Stimulated activated naive B cell treated with anti-CD40 and anti-IgM and Interleukin-4, amounts not matched to agents 10 μg/mL and 1 μg/mL and 100 μg/mL, for 72 hours (primary cell): Measurements from ENCODE around the gene FSD1L.
"Not testable (repeated sequence)": the region's sequence is repeated elsewhere in the genome, so short reads cannot be mapped to it uniquely, and the experiment has no call there.

Source experiments
- ATAC-seq, 2 donors: fragments of 150-1000 bp; cut with Tn5 transposase; replicated peaks; 2 replicates each; pipeline ENCODE4 v1.10.0; 2021; ENCODE audit warnings: moderate library complexity in 1 of 2
- DNase-seq: peaks from one replicate; pipeline ENCODE4 v3.0.0; 2021
- H3K27ac Mint-ChIP-seq: one replicate; pipeline ENCODE4 v1.8.0; 2022; ENCODE audit warnings: mild to moderate bottlenecking, mixed read lengths
- H3K27me3 Mint-ChIP-seq, 2 donors: one replicate each; pipeline ENCODE4 v1.8.0; 2022; ENCODE audit warnings: mixed read lengths in 2 of 2
- H3K36me3 Mint-ChIP-seq, 2 donors: one replicate each; pipeline ENCODE4 v1.8.0; 2022; ENCODE audit warnings: mixed read lengths in 2 of 2, mild to moderate bottlenecking in 1 of 2
- H3K4me1 Mint-ChIP-seq, 2 donors: one replicate each; pipeline ENCODE4 v1.8.0; 2022; ENCODE audit warnings: mixed read lengths in 2 of 2, mild to moderate bottlenecking in 1 of 2
- H3K4me3 Mint-ChIP-seq, 2 donors: one replicate each; pipeline ENCODE4 v1.8.0; 2022; ENCODE audit warnings: mild to moderate bottlenecking in 2 of 2, mixed read lengths in 2 of 2, moderate library complexity in 1 of 2
- H3K9me3 Mint-ChIP-seq, 2 donors: one replicate each; pipeline ENCODE4 v1.8.0; 2022; ENCODE audit warnings: mixed read lengths in 2 of 2, mild to moderate bottlenecking in 1 of 2

Gene FSD1L

DNA sequence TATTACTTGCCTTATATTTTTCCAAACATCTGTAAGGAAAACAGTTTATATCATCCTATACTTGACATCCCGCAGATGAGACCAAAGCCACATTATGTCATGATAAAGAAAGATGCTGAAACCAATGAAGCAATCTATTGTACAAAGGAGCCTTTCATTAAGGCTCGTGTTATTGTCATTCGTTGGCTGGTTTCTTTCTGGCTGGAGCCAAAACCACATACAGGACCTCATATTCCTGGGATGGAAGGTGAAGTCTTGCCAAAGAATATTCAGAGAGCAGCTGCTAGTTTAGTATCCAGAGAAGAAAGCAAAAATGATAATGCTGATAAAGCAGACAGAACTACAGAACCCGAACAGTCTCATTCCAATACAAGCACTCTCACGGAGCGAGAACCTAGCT lies 73.2 kb downstream of the FSD1L start:
- not testable (repeated sequence) for H3K4me1 Mint-ChIP-seq, H3K27ac Mint-ChIP-seq, ATAC-seq, H3K9me3 Mint-ChIP-seq, H3K4me3 Mint-ChIP-seq, H3K27me3 Mint-ChIP-seq, DNase-seq
- H3K36me3 Mint-ChIP-seq: peaks cover 9 to 18% of the 10 kb centered on the region in 2 donors

DNA sequence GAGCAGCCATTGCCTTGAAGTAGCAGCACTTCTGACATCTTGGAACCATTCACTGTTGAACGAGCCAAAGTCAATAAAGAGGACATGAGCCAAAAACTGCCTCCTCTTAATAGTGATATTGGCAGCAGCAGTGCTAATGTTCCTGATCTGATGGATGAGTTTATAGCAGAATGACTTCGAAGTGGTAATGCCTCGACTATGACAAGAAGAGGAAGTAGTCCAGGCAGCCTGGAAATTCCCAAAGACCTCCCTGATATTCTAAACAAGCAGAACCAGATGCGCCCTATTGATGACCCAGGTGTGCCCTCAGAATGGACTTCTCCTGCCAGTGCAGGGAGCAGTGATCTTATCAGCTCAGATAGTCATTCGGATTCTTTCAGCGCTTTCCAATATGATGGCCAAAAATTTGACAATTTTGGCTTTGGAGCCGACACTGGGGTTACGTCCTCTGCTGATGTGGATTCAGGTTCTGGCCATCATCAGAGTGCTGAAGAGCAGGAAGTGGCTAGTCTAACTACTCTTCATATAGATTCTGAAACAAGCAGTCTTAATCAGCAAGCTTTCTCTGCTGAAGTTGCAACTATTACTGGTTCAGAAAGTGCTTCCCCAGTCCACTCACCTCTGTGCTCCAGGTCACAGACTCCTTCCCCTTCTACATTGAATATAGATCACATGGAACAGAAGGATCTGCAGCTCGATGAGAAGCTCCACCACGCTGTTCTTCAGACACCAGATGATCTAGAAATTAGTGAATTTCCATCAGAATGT lies 75.0 kb downstream of the FSD1L start:
- not testable (repeated sequence) for H3K4me1 Mint-ChIP-seq, DNase-seq, H3K27me3 Mint-ChIP-seq, H3K4me3 Mint-ChIP-seq, H3K9me3 Mint-ChIP-seq, H3K27ac Mint-ChIP-seq
- peaks cover 4 to 11% of the 10 kb centered on the region in 2 donors for H3K36me3 Mint-ChIP-seq
- peak; percentile 58 to 74 for ATAC-seq

DNA sequence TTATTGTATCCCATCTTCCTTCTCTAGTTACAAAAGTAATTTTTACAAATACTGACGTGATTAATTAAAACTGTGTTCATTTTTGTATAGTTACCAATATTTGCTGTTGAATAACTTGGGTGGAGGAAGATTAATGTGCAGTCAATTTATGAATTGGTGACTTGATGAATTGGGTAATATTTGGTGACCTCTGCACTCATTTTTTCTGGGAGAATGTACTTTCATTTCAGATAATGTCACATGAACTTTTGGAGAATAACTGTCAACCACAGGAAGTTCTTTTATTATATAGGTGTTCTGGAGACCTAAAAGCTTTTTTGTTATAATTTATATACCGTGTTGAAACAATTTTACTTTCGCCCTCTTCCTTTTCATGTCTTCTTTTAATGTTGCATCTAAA lies 83.7 kb downstream of the FSD1L start:
- Mint-ChIP-seq H3K27ac (no peak overlapping the region), H3K4me1 (peaks cover 20 to 29% of the 10 kb centered on the region in 2 donors), H3K4me3 (no peak overlapping the region)

DNA sequence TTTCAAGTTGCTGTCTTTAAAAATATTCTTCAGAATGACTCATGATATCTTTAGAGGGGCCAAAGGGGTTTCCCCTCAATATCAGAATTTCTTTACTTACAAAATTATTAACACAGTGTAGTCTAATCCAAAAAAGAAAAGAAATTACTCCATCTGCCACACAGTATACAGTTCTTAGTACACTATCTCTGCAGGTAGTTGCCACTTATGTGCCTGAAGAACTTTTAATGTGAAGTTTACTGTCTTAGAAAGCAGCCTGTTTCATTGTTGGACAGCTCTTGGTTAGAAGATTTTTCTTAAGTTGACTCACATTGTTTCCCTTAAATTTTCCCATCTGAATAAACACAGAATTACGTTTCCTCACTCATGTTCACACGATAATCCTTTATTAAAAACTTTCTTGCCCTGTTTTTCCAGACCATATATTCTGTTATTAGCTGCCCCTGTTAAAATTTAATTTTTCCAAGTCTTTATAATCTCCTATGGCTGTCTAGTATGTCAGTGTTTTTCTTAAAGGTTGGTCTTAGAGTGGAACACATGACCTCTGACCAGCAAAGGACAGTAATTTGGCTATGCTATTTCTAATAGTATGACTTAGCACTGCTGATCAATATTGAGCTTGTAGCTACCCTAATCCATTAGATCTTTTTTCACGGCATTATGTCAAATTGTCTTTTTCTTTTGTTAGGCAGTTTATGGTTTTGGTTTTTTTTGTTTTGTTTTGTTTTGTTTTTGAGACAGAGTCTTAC lies 88.3 kb downstream of the FSD1L start:
- H3K4me1 Mint-ChIP-seq: peaks cover 21 to 28% of the 10 kb centered on the region in 2 donors

More for the DNA sequence above, 83.7 kb downstream of the FSD1L start:
- Mint-ChIP-seq H3K27me3 (no peaks in the 10 kb centered on the region), H3K9me3 (peaks cover 11 to 12% of the 10 kb centered on the region in 2 donors), H3K36me3 (peaks cover 18 to 23% of the 10 kb centered on the region in 2 donors)
- no peak for ATAC-seq
- no peak for DNase-seq

DNA sequence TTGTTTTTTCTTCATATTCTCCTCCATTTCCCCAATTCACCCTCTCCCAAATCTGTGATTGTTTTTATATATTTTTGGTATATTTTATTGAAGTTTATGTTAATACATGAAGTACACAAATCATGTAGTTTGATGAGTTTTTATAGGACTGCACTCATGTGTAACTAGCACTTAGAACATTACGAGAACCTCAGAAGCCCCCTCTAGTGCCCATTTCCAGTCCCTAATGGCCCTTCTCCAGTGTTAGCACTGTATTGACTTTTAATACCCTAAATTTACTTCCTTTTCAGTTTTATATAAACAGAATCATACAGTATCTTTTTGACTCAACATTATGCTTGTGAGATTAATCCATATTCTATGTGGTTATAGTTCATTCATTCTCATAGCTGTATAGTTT lies 91.6 kb downstream of the FSD1L start:
- H3K4me3 Mint-ChIP-seq: no peak overlapping the region
- H3K9me3 Mint-ChIP-seq: peaks cover 0 to 4% of the 10 kb centered on the region in 2 donors
- DNase-seq (no peak), ATAC-seq (no peak)
- peaks cover 3 to 13% of the 10 kb centered on the region in 2 donors for H3K36me3 Mint-ChIP-seq
- no peak overlapping the region for H3K27ac Mint-ChIP-seq
- H3K4me1 Mint-ChIP-seq: peaks cover 20 to 32% of the 10 kb centered on the region in 2 donors
- no peaks in the 10 kb centered on the region for H3K27me3 Mint-ChIP-seq

More for the DNA sequence above, 88.3 kb downstream of the FSD1L start:
- peak; percentile 57 to 88 for ATAC-seq
- no peak overlapping the region for H3K27ac Mint-ChIP-seq
- H3K27me3 Mint-ChIP-seq: no peaks in the 10 kb centered on the region
- DNase-seq: no peak
- no peak overlapping the region for H3K4me3 Mint-ChIP-seq
- peaks cover 0 to 4% of the 10 kb centered on the region in 2 donors for H3K9me3 Mint-ChIP-seq
- peaks cover 6 to 13% of the 10 kb centered on the region in 2 donors for H3K36me3 Mint-ChIP-seq

DNA sequence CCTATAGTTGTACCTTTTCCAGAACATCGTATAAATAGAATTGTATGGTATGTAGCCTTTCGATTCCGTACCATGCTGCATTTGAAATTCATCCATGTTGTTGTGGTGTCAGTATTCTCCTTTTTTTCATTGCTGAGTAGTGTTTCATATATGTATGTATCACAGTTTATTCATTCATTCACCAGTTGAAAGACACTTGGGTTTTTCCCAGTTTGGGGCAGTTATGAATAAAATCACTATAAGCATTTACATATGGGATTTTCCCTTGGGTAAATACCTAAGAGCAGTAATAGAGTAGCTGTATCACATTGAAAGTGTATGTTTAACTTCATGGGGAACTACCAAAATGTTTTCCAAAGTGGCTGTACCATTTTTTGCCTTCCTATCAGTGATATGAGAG lies 94.0 kb downstream of the FSD1L start:
- H3K4me1 Mint-ChIP-seq: peaks cover 7 to 12% of the 10 kb centered on the region in 2 donors
- H3K4me3 Mint-ChIP-seq: no peak overlapping the region
- peaks cover 0 to 4% of the 10 kb centered on the region in 2 donors for H3K9me3 Mint-ChIP-seq
- no peak overlapping the region for H3K27ac Mint-ChIP-seq
- H3K27me3 Mint-ChIP-seq: no peaks in the 10 kb centered on the region
- ATAC-seq (peak; percentile 100), DNase-seq (no peak)
- H3K36me3 Mint-ChIP-seq: peaks cover 5 to 8% of the 10 kb centered on the region in 2 donors

DNA sequence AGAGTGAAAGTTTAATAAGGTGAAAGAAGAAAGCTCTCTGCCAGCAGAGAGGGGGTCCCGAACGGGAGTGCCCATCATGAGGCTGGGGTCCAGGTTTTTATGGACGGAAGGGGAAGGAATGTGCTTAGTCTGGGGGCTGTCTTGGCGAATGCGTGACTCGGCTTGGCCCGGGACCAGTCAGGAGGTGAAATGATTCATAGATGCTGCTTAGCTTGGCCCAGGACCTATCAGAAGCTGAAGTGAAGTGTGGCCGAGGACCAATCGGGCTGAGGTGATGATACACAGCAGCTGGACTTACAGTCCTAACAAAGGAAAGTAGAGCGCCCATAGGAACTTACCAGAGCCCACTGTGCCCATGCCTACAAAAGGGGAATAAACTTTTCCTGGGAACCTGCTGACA lies 106.2 kb downstream of the FSD1L start:
- H3K36me3 Mint-ChIP-seq: peaks cover 0 to 3% of the 10 kb centered on the region in 2 donors
- no peak overlapping the region for H3K27ac Mint-ChIP-seq
- no peak overlapping the region for H3K4me3 Mint-ChIP-seq
- no peaks in the 10 kb centered on the region for H3K9me3 Mint-ChIP-seq
- no peak for DNase-seq
- no peak for ATAC-seq
- H3K4me1 Mint-ChIP-seq: peaks cover 7 to 8% of the 10 kb centered on the region in 2 donors
- H3K27me3 Mint-ChIP-seq: no peaks in the 10 kb centered on the region

DNA sequence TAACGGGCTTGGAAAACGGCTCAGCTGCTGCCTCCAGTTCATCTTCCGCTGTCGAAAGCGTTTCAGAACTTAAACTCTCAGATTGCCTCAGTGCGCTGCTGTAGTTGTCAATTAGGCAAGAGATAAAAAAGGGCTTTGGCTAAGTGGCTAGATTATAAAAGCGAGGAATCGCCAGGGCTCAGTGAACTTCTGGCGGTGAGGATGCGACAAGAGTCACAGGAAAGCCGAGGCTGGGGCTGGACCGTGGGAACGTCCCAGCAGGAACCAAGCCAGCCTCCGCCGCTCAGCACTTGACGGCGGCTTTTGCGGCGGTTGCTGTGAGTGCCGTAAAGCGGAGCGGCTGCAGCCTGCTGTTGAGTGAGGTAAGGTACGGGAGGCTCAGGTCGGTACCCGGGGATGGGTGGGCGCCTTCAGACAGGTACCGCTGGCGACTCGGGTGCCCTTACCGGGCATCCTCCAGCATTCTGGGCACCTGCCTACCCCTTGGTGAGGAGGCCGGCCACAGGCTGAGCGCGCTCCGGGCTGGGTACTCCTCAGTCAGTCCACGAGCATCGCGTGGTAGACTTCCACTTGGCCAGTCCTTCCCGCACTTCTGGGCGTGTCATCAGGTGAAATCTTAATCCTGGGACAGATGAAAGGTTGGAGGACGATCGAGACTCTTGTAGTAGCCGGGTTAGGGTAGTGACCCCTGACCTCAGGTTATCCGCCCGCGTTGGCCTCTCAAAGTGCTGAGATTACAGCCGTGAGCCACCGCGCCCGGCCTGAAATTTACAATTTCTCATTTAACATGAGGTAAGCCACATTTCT lies 110.2 kb downstream of the FSD1L start, which contains the start of gene FKTN:
FKTN (plus strand) TSS at position 328 of the 807 bp plus-strand sequence. CDS start 16,902 bp downstream, outside the sequence.
- no peaks in the 10 kb centered on the region for H3K27me3 Mint-ChIP-seq
- peak within 1 kb of the TSS; percentile 86 to 94 for H3K4me3 Mint-ChIP-seq
- peak; percentile 76 for DNase-seq
- H3K27ac Mint-ChIP-seq: peak within 1 kb of the TSS; percentile 86
- peaks cover 4 to 11% of the 10 kb centered on the region in 2 donors for H3K9me3 Mint-ChIP-seq
- H3K36me3 Mint-ChIP-seq: peaks cover 17 to 28% of the 10 kb centered on the region in 2 donors
- peak; percentile 97 for ATAC-seq
- H3K4me1 Mint-ChIP-seq: peaks cover 12 to 16% of the 10 kb centered on the region in 2 donors

DNA sequence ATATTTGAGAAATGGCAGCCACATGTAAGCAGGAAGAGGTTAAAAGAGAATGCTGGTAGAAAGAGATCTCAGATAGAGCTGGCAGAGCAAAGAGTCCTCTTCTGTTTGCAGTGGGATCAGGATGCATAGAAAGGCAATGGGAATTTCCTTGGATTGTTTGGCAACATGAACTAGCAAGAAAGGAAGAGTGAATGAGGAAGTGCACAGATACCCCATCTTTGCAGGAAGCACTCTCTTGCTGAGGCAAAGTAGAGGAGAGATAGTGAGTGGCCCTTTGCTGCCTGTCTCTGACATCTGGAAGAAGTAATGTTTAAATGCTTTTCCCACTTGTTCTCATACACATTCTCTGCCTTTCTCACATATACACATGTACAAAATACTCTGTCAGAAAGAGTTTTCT lies 124.6 kb downstream of the FSD1L start:
- Mint-ChIP-seq H3K27me3 (no peaks in the 10 kb centered on the region), H3K36me3 (peaks cover 28 to 43% of the 10 kb centered on the region in 2 donors), H3K4me3 (no peak overlapping the region), H3K9me3 (peaks cover 9 to 12% of the 10 kb centered on the region in 2 donors), H3K27ac (no peak overlapping the region), H3K4me1 (peaks cover 0 to 2% of the 10 kb centered on the region in 2 donors)
- ATAC-seq (no peak), DNase-seq (no peak)

DNA sequence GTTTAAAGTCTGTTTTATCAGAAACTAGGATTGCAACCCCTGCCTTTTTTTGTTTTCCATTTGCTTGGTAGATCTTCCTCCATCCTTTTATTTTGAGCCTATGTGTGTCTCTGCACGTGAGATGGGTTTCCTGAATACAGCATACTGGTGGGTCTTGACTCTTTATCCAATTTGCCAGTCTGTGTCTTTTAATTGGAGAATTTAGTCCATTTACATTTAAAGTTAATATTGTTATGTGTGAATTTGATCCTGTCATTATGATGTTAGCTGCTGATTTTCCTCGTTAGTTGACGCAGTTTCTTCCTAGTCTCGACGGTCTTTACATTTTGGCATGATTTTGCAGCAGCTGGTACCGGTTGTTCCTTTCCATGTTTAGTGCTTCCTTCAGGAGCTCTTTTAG lies 132.1 kb downstream of the FSD1L start:
- H3K36me3 Mint-ChIP-seq: peaks cover 19 to 32% of the 10 kb centered on the region in 2 donors
- not testable (repeated sequence) for ATAC-seq, H3K4me3 Mint-ChIP-seq, H3K27me3 Mint-ChIP-seq, H3K4me1 Mint-ChIP-seq, H3K27ac Mint-ChIP-seq, H3K9me3 Mint-ChIP-seq, DNase-seq

DNA sequence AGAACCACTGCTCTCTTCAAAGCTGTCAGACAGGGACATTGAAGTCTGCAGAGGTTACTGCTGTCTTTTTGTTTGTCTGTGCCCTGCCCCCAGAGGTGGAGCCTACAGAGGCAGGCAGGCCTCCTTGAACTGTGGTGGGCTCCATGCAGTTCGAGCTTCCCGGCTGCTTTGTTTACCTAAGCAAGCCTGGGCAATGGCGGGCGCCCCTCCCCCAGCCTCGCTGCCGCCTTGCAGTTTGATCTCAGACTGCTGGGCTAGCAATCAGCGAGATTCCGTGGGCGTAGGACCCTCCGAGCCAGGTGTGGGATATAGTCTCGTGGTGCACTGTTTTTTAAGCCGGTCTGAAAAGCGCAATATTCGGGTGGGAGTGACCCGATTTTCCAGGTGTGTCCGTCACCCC lies 133.7 kb downstream of the FSD1L start:
- DNase-seq, H3K4me1 Mint-ChIP-seq, H3K4me3 Mint-ChIP-seq, H3K27ac Mint-ChIP-seq, H3K27me3 Mint-ChIP-seq, ATAC-seq, H3K9me3 Mint-ChIP-seq: not testable (repeated sequence)
- peaks cover 14 to 24% of the 10 kb centered on the region in 2 donors for H3K36me3 Mint-ChIP-seq

DNA sequence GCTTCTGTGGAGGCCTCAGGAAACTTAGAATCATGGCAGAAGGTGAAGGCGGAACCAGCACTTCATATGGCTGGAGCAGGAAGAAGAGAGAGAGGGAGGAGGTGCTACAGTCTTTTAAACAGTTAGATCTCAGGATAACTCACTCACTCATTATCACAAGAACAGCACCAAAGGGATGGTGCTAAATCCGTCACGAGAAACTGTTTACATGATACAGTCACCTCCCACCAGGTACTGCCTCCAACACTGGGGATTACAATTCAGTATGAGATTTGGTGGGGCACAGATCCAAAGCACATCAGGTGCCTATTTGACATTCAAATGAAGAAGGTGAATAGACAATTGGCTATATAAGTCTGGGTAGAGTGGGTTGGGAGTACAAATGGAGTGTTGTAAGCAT lies 145.3 kb downstream of the FSD1L start:
- Mint-ChIP-seq H3K27me3 (no peaks in the 10 kb centered on the region), H3K27ac (no peak overlapping the region), H3K36me3 (peaks cover 30 to 41% of the 10 kb centered on the region in 2 donors), H3K4me3 (no peak overlapping the region), H3K9me3 (peaks cover 6 to 12% of the 10 kb centered on the region in 2 donors), H3K4me1 (no peaks in the 10 kb centered on the region)
- DNase-seq (no peak), ATAC-seq (no peak)
